ENCODE measurements around the gene OR6N2.

GRCh38 chr1:158818975-158819431, 38.0 kb upstream of the OR6N2 start:
- no peak for TF ChIP-seq CTCF (conservative IDR thresholded peaks at IDR 0.05 in 1 of 2, IDR thresholded peaks at IDR 0.05 in 1 of 2; ENCODE audit: low read depth in 1 of 2, low read length in 2 of 2)
- TF ChIP-seq EZH2 (IDR thresholded peaks at IDR 0.05; ENCODE audit: low read length, missing control alignments) = no peak

All from fibroblast of lung (primary cell).